Middle frontal gyrus (tissue), 1 donor: ENCODE data around the gene SHBG.

Experiments used
- DNase-seq: peaks from one replicate; pipeline ENCODE4 v3.0.0-alpha.2; 2015; ENCODE audit warnings: low spot score; ENCODE audit errors: extremely low spot score

SHBG gene

GRCh38 chr17:7646457-7646856 lies 16.5 kb downstream of the SHBG start:
- DNase-seq: no peak

- no peak for DNase-seq
Observed at GRCh38 chr17:7647018-7647417, 17.1 kb downstream of the SHBG start.

GRCh38 chr17:7650509-7651096 lies 20.7 kb downstream of the SHBG start, which contains the start of gene ATP1B2:
ATP1B2 (plus strand) TSS chr17:7650926; CDS start chr17:7651519, 593 bp downstream.
- DNase-seq: peak; percentile 32

- DNase-seq: no peak
Observed at GRCh38 chr17:7651097-7651664, 21.2 kb downstream of the SHBG start.

- DNase-seq: no peak
Observed at GRCh38 chr17:7651665-7652387, 21.9 kb downstream of the SHBG start.

GRCh38 chr17:7652388-7653356 lies 22.7 kb downstream of the SHBG start:
- no peak for DNase-seq

GRCh38 chr17:7654832-7655540 lies 25.1 kb downstream of the SHBG start:
- DNase-seq: no peak

- no peak for DNase-seq
Observed at GRCh38 chr17:7655541-7655840, 25.6 kb downstream of the SHBG start.

GRCh38 chr17:7656958-7657609 lies 27.1 kb downstream of the SHBG start:
- DNase-seq: peak; percentile 40

- no peak for DNase-seq
Observed at GRCh38 chr17:7667656-7668406, 37.9 kb downstream of the SHBG start.

GRCh38 chr17:7668482-7668881 lies 38.5 kb downstream of the SHBG start:
- DNase-seq: no peak

- DNase-seq: no peak
Observed at GRCh38 chr17:7673239-7673638, 43.3 kb downstream of the SHBG start.

GRCh38 chr17:7674934-7675333 lies 45.0 kb downstream of the SHBG start:
- DNase-seq: no peak

GRCh38 chr17:7676533-7676932 lies 46.6 kb downstream of the SHBG start:
- no peak for DNase-seq

- no peak for DNase-seq
Observed at GRCh38 chr17:7677388-7678067, 47.6 kb downstream of the SHBG start.
